KMS-11 (cell line): ENCODE results near the gene CDC27.
"Not testable (repeated sequence)": the region's sequence is repeated elsewhere in the genome, so short reads cannot be mapped to it uniquely, and the experiment has no call there.

Experiments used
- H2AFZ ChIP-seq: fragments of 200-600 bp; sonication (generic); 2 replicates; pipeline ENCODE4 v1.6.1; 2016; ENCODE audit warnings: antibody characterized with exemption, mixed run types, low read depth
- H3K27ac ChIP-seq: fragments of 200-600 bp; sonication (generic); 2 replicates; pipeline ENCODE4 v1.6.1; 2016; ENCODE audit warnings: mild to moderate bottlenecking, mixed run types
- H3K27me3 ChIP-seq: fragments of 200-600 bp; sonication (generic); 2 replicates; pipeline ENCODE4 v1.6.1; 2017; ENCODE audit warnings: mild to moderate bottlenecking, low read depth, mixed run types, moderate library complexity; ENCODE audit not compliant: insufficient read depth
- H3K36me3 ChIP-seq: fragments of 200-600 bp; sonication (generic); 2 replicates; pipeline ENCODE4 v1.6.1; 2017; ENCODE audit warnings: mild to moderate bottlenecking, mixed run types; ENCODE audit not compliant: insufficient read depth
- H3K4me1 ChIP-seq: fragments of 200-600 bp; sonication (generic); 2 replicates; pipeline ENCODE4 v1.6.1; 2016; ENCODE audit warnings: mild to moderate bottlenecking, low read depth, mixed run types; ENCODE audit not compliant: poor library complexity, severe bottlenecking
- H3K4me2 ChIP-seq: fragments of 200-600 bp; sonication (generic); 2 replicates; pipeline ENCODE4 v1.7.0; 2016; ENCODE audit warnings: mild to moderate bottlenecking, mixed run types
- H3K4me3 ChIP-seq: fragments of 200-600 bp; sonication (generic); IDR thresholded peaks from 2 replicates; pipeline ENCODE4 v1.6.1; 2017; ENCODE audit warnings: low read depth, low read length, mixed read lengths; ENCODE audit not compliant: insufficient read depth
- H3K79me2 ChIP-seq: fragments of 200-600 bp; sonication (generic); 2 replicates; pipeline ENCODE4 v1.6.1; 2016; ENCODE audit warnings: low read depth, mixed run types; ENCODE audit not compliant: insufficient read depth
- H3K9ac ChIP-seq: fragments of 200-600 bp; sonication (generic); 2 replicates; pipeline ENCODE4 v1.6.1; 2016; ENCODE audit warnings: mild to moderate bottlenecking, mixed run types
- H4K20me1 ChIP-seq: fragments of 200-600 bp; sonication (generic); 2 replicates; pipeline ENCODE4 v1.6.1; 2016; ENCODE audit warnings: mild to moderate bottlenecking, mixed run types; ENCODE audit not compliant: insufficient read depth
- CTCF ChIP-seq: fragments of 200-600 bp; sonication (generic); conservative IDR thresholded peaks from 2 replicates; pipeline ENCODE4 v1.6.1; 2017; ENCODE audit warnings: low read depth, mild to moderate bottlenecking, antibody characterized with exemption, low read length, moderate library complexity, mixed read lengths

Gene CDC27

GRCh38 chr17:47076171-47076570 lies 112.9 kb downstream of the CDC27 start:
- Histone ChIP-seq H3K27me3 (no peaks in the 10 kb centered on the region), H3K79me2 (no peaks in the 10 kb centered on the region), H3K27ac (no peak overlapping the region), H3K4me3 (no peak overlapping the region), H3K36me3 (no peaks in the 10 kb centered on the region), H4K20me1 (no peaks in the 10 kb centered on the region), H3K9ac (no peak overlapping the region), H3K4me2 (no peak overlapping the region), H2AFZ (no peak overlapping the region), H3K4me1 (no peaks in the 10 kb centered on the region)
- TF ChIP-seq CTCF: no peak

- H3K27ac ChIP-seq, H2AFZ ChIP-seq, H3K36me3 ChIP-seq, H3K4me3 ChIP-seq, H3K79me2 ChIP-seq, H3K27me3 ChIP-seq, H3K9ac ChIP-seq, H3K4me1 ChIP-seq, H4K20me1 ChIP-seq, H3K4me2 ChIP-seq: not testable (repeated sequence)
These were observed 114.7 kb downstream of the CDC27 start for GRCh38 chr17:47074361-47074760.

GRCh38 chr17:47073629-47074028 lies 115.5 kb downstream of the CDC27 start:
- not testable (repeated sequence) for H3K4me3 ChIP-seq, H3K9ac ChIP-seq, H3K4me1 ChIP-seq, H2AFZ ChIP-seq, H4K20me1 ChIP-seq, H3K27ac ChIP-seq, H3K4me2 ChIP-seq, H3K36me3 ChIP-seq, H3K27me3 ChIP-seq, H3K79me2 ChIP-seq

- H2AFZ ChIP-seq: no peak overlapping the region
- no peak for TF ChIP-seq CTCF
- no peak overlapping the region for H3K27ac ChIP-seq
- H3K9ac ChIP-seq: no peak overlapping the region
- peaks cover 3% of the 10 kb centered on the region for H3K4me1 ChIP-seq
- no peaks in the 10 kb centered on the region for H4K20me1 ChIP-seq
- H3K27me3 ChIP-seq: no peaks in the 10 kb centered on the region
- no peak overlapping the region for H3K4me3 ChIP-seq
- H3K4me2 ChIP-seq: no peak overlapping the region
- H3K36me3 ChIP-seq: no peaks in the 10 kb centered on the region
- no peaks in the 10 kb centered on the region for H3K79me2 ChIP-seq
These were observed 116.2 kb downstream of the CDC27 start for GRCh38 chr17:47072886-47073285.

GRCh38 chr17:47071171-47071570 lies 117.9 kb downstream of the CDC27 start:
- H3K79me2 ChIP-seq, H3K36me3 ChIP-seq, H3K4me2 ChIP-seq, H2AFZ ChIP-seq, H3K9ac ChIP-seq, H4K20me1 ChIP-seq, H3K4me3 ChIP-seq, H3K27ac ChIP-seq, H3K27me3 ChIP-seq: not testable (repeated sequence)
- H3K4me1 ChIP-seq: peaks cover 12% of the 10 kb centered on the region

- not testable (repeated sequence) for H4K20me1 ChIP-seq, H3K4me2 ChIP-seq
These were observed 118.8 kb downstream of the CDC27 start for GRCh38 chr17:47070266-47070665.

More at GRCh38 chr17:47070266-47070665, 118.8 kb downstream of the CDC27 start:
- H3K4me1 ChIP-seq: peaks cover 12% of the 10 kb centered on the region
- H3K27me3 ChIP-seq, H3K79me2 ChIP-seq, H3K9ac ChIP-seq, H3K27ac ChIP-seq, H3K36me3 ChIP-seq, H3K4me3 ChIP-seq, H2AFZ ChIP-seq: not testable (repeated sequence)
